A549 (cell line): ENCODE measurements around the gene ELOVL4. TPM values are rescaled to one million over a fixed set of nuclear protein-coding genes. Genes with fewer than 3 reads are reported as not detected.

Experiments used
- ATAC-seq, 2 experiments: fragments of 200-7000 bp in 1 of 2; fragments of >200 bp in 1 of 2; cut with Nextera tagmentation in 1 of 2; cut with Tn5 transposase in 1 of 2; 3 replicates each; pipeline versions ENCODE4 v1.8.0 to v1.9.1; 2018 to 2020; ENCODE audit warnings: mild to moderate bottlenecking in 1 of 2, moderate library complexity in 1 of 2
- CTCF ChIA-PET: fragments of 300-600 bp; sonication (Branson Sonifier 250); formaldehyde crosslinking; extraction: SDS; loops from one replicate; lab custom pipeline; 2021; ENCODE audit warnings: antibody characterized with exemption, inconsistent platforms; lab: Yijun Ruan, JAX
- POLR2A ChIA-PET: fragments of 350-600 bp; formaldehyde crosslinking; extraction: SDS; loops from one replicate; lab custom pipeline; 2021; ENCODE audit warnings: antibody characterized with exemption, inconsistent platforms; lab: Yijun Ruan, JAX
- DNase-seq, 2 experiments: peaks; one replicate each; pipeline versions ENCODE4 v3.0.0 to v3.0.0-alpha.2; 2011 to 2016; ENCODE audit warnings: low read depth in 1 of 2, low spot score in 1 of 2
- FAIRE-seq: peaks from 2 replicates; lab custom pipeline; 2011; peaks lifted over from hg19 to GRCh38; lab: Jason Lieb, UNC
- H3K27ac ChIP-seq, 2 experiments: fragments of >200 bp; sonication (Bioruptor Twin); formaldehyde crosslinking; 3 replicates each; pipeline ENCODE4 v1.5.1; 2016 to 2017
- H3K4me1 ChIP-seq: fragments of >200 bp; sonication (Bioruptor Twin); formaldehyde crosslinking; 3 replicates; pipeline ENCODE4 v1.6.1; 2016
- H3K4me2 ChIP-seq: fragments of >200 bp; sonication (Bioruptor Twin); formaldehyde crosslinking; 3 replicates; pipeline ENCODE4 v1.6.1; 2016
- H3K4me3 ChIP-seq: fragments of >200 bp; sonication (Bioruptor Twin); formaldehyde crosslinking; 3 replicates; pipeline ENCODE4 v1.5.1; 2016
- H3K9me3 ChIP-seq: fragments of >200 bp; sonication (Bioruptor Twin); formaldehyde crosslinking; 3 replicates; pipeline ENCODE4 v1.6.1; 2016
- CEBPB ChIP-seq, 2 experiments: fragments of >200 bp in 1 of 2; sonication (Bioruptor Twin) in 1 of 2; formaldehyde crosslinking in 1 of 2; IDR thresholded peaks; 2 replicates each; pipeline ENCODE4 v1.6.1; 2012 to 2016
- CHD2 ChIP-seq: fragments of 150-350 bp; IDR thresholded peaks from 2 replicates; pipeline ENCODE4 v1.6.1; 2014; ENCODE audit warnings: low read length; ENCODE audit not compliant: partially characterized antibody
- CHD4 ChIP-seq: fragments of 200-600 bp; sonication (generic); IDR thresholded peaks from 2 replicates; pipeline ENCODE4 v1.6.1; 2016; ENCODE audit warnings: antibody characterized with exemption, mild to moderate bottlenecking, borderline replicate concordance
- CTCF ChIP-seq: fragments of >200 bp; sonication (Bioruptor Twin); formaldehyde crosslinking; IDR thresholded peaks from 3 replicates; pipeline ENCODE4 v1.5.1; 2016
- FOSL2 ChIP-seq, 2 experiments: fragments of 450-650 bp in 1 of 2; fragments of >200 bp in 1 of 2; sonication (Bioruptor Twin) in 1 of 2; formaldehyde crosslinking; IDR thresholded peaks; 2 replicates each; pipeline versions ENCODE4 v1.5.0 to v1.6.1; 2016 to 2020; ENCODE audit warnings: mild to moderate bottlenecking in 1 of 2, moderate library complexity in 1 of 2
- FOXS1 ChIP-seq: fragments of 250-450 bp; sonication (Bioruptor Pico); IDR thresholded peaks from 2 replicates; pipeline ENCODE4 v1.5.0; 2020; ENCODE audit warnings: mild to moderate bottlenecking, moderate library complexity
- HEYL ChIP-seq: fragments of 250-450 bp; sonication (Bioruptor Pico); IDR thresholded peaks from 2 replicates; pipeline ENCODE4 v1.8.0; 2021; ENCODE audit warnings: mild to moderate bottlenecking, moderate library complexity
- JUN ChIP-seq, 2 experiments: fragments of >200 bp; sonication (Bioruptor Twin); formaldehyde crosslinking; IDR thresholded peaks; 2 replicates in 1 of 2; 3 replicates in 1 of 2; pipeline ENCODE4 v1.6.1; 2016 to 2017
- KDM5A ChIP-seq: fragments of 200-600 bp; sonication (generic); IDR thresholded peaks from 2 replicates; pipeline ENCODE4 v1.6.1; 2016; ENCODE audit warnings: antibody characterized with exemption, mild to moderate bottlenecking
- MAFK ChIP-seq: fragments of 450-650 bp; IDR thresholded peaks from 2 replicates; pipeline ENCODE4 v1.6.1; 2014; ENCODE audit not compliant: partially characterized antibody
- MAX ChIP-seq: IDR thresholded peaks from 2 replicates; pipeline ENCODE4 v1.6.1; 2012
- MAZ ChIP-seq: fragments of 150-350 bp; IDR thresholded peaks from 2 replicates; pipeline ENCODE4 v1.6.1; 2014; ENCODE audit warnings: antibody characterized with exemption, low read depth, low read length, borderline replicate concordance
- MYC ChIP-seq: IDR thresholded peaks from 2 replicates; pipeline ENCODE4 v1.6.1; 2012; ENCODE audit warnings: mild to moderate bottlenecking, inconsistent platforms, low read length, improper control_type of control experiment, borderline replicate concordance
- NFE2L2 ChIP-seq: fragments of 150-350 bp; conservative IDR thresholded peaks from 2 replicates; pipeline ENCODE4 v1.6.1; 2014; ENCODE audit warnings: low read length
- RARB ChIP-seq: fragments of 250-450 bp; sonication (Bioruptor Pico); IDR thresholded peaks from 2 replicates; pipeline ENCODE4 v1.8.0; 2021; ENCODE audit warnings: mild to moderate bottlenecking, moderate library complexity
- RCOR1 ChIP-seq: fragments of 150-350 bp; IDR thresholded peaks from 2 replicates; pipeline ENCODE4 v1.6.1; 2014; ENCODE audit warnings: antibody characterized with exemption, low read length, low read depth
- REST ChIP-seq: fragments of 200-600 bp; sonication (generic); IDR thresholded peaks from 2 replicates; pipeline ENCODE4 v1.6.1; 2016; ENCODE audit warnings: antibody characterized with exemption, mild to moderate bottlenecking, moderate library complexity
- RFX5 ChIP-seq: fragments of 450-650 bp; IDR thresholded peaks from 2 replicates; pipeline ENCODE4 v1.7.1; 2014; ENCODE audit warnings: antibody characterized with exemption, mild to moderate bottlenecking, moderate library complexity
- RNF2 ChIP-seq: fragments of 200-600 bp; sonication (generic); IDR thresholded peaks from 2 replicates; pipeline ENCODE4 v1.6.1; 2016; ENCODE audit warnings: low read depth, mild to moderate bottlenecking, antibody characterized with exemption, moderate library complexity, borderline replicate concordance
- TFCP2L1 ChIP-seq: fragments of 250-450 bp; sonication (Bioruptor Pico); IDR thresholded peaks from 2 replicates; pipeline ENCODE4 v1.5.0; 2021; ENCODE audit warnings: mild to moderate bottlenecking
- WGBS: methylation state at CpG from one replicate; pipeline ENCODE4 v1.1.6; 2017; ENCODE audit errors: missing lambda C conversion rate; 5-methylcytosine and 5-hydroxymethylcytosine counted together
- polyA plus RNA-seq, 4 experiments: library from polyadenylated mRNA; depleted of rRNA in 3 of 4; stranded (reverse); fragments of >200 nt; fragmentation: RNase III in 1 of 4; extraction: RNeasy Plus Mini Kit Qiagen cat#74134 plus additional on column Dnase treatment in 1 of 4; gene quantifications; 2 replicates in 3 of 4; 3 replicates in 1 of 4; pipeline ENCODE4 v1.2.3, GENCODE V29; 2011 to 2017
- TF ChIP-seq, protein P1 (sequence below): fragments of >200 bp; sonication (Bioruptor Twin); formaldehyde crosslinking; IDR thresholded peaks from 3 replicates; pipeline ENCODE4 v1.6.1; 2016
- TF ChIP-seq, protein P2 (sequence below): fragments of 250-450 bp; sonication (Bioruptor Pico); IDR thresholded peaks from 2 replicates; pipeline ENCODE4 v1.5.0; 2020; ENCODE audit warnings: low read depth, mild to moderate bottlenecking, moderate library complexity

Gene ELOVL4
- polyA plus RNA-seq, 2 of the 4 experiments (the other 2 are of a cell fraction): 0.70 to 1.1 TPM

- DNase-seq (no peak), FAIRE-seq (no peak), ATAC-seq (no peak)
- no peak for TF ChIP-seq RARB (CRISPR knock-in tag)
- TF ChIP-seq MYC: no peak
- TF ChIP-seq CHD4: no peak
- TF ChIP-seq RFX5: no peak
- TF ChIP-seq, protein P1, sequence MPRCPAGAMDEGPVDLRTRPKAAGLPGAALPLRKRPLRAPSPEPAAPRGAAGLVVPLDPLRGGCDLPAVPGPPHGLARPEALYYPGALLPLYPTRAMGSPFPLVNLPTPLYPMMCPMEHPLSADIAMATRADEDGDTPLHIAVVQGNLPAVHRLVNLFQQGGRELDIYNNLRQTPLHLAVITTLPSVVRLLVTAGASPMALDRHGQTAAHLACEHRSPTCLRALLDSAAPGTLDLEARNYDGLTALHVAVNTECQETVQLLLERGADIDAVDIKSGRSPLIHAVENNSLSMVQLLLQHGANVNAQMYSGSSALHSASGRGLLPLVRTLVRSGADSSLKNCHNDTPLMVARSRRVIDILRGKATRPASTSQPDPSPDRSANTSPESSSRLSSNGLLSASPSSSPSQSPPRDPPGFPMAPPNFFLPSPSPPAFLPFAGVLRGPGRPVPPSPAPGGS: no peak
- TF ChIP-seq MAZ: no peak
- TF ChIP-seq FOXS1 (CRISPR knock-in tag): no peak
- no peak for TF ChIP-seq HEYL (CRISPR knock-in tag)
- no peak for TF ChIP-seq MAFK
- no peak for TF ChIP-seq NFE2L2
- TF ChIP-seq RNF2: no peak
- no peak for TF ChIP-seq RCOR1
- TF ChIP-seq KDM5A: no peak
- TF ChIP-seq, protein P2, sequence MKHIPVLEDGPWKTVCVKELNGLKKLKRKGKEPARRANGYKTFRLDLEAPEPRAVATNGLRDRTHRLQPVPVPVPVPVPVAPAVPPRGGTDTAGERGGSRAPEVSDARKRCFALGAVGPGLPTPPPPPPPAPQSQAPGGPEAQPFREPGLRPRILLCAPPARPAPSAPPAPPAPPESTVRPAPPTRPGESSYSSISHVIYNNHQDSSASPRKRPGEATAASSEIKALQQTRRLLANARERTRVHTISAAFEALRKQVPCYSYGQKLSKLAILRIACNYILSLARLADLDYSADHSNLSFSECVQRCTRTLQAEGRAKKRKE (CRISPR knock-in tag): no peak
- TF ChIP-seq CHD2: no peak
- TF ChIP-seq TFCP2L1: no peak
- H3K4me1 ChIP-seq: no peaks in the 10 kb centered on the region
- H3K9me3 ChIP-seq: no peaks in the 10 kb centered on the region
- no peak overlapping the region for H3K4me2 ChIP-seq
- WGBS: 5% methylated on average over 1 of the region's 1 CpG
- CTCF ChIA-PET: no interaction called here
- H3K4me3 ChIP-seq: no peak overlapping the region
- POLR2A ChIA-PET: no interaction called here
- H3K27ac ChIP-seq: no peak overlapping the region
Observed at GRCh38 chr6:79911992-79912391, 35.4 kb downstream of the ELOVL4 start.

DNA sequence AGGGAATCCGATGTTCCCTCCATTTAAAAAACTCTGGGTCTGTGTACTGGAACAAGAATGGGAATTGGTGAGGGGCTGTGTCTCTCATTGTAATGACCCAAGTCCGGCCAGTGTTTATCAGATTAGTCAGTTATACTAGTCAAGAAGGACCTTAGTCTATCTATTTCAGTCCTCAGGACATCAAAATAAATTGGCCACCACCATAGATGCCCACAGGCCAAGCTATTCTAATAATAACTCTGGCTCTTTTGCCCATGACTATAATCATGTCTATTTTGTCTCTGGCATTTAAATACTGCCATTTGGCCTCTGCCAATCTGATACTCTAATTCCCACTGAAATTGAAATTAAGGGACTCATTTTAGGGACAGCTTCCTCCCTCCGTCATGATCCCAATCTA is 37.8 kb downstream of the ELOVL4 start:
- ChIA-PET CTCF (interaction anchor here (0.8 kb wide), 1 partner anchor 9 kb away, joined by 3 read pairs; no protein-coding TSS in a partner anchor), POLR2A (no interaction called here)
- WGBS: 34% methylated on average over 3 of the region's 3 CpGs

More for the DNA sequence above, 37.8 kb downstream of the ELOVL4 start:
- DNase-seq: no peak
- H3K9me3 ChIP-seq: no peaks in the 10 kb centered on the region
- no peak for ATAC-seq
- TF ChIP-seq CTCF: no peak
- TF ChIP-seq CHD4: no peak
- TF ChIP-seq, protein P2 (CRISPR knock-in tag): no peak
- TF ChIP-seq MYC: no peak
- no peak for TF ChIP-seq RCOR1
- TF ChIP-seq FOSL2 (IDR thresholded peaks at IDR 0.05): no peak
- no peak for TF ChIP-seq FOSL2 (CRISPR knock-in tag; IDR thresholded peaks at IDR 0.05)
- no peak for TF ChIP-seq MAFK
- no peak for TF ChIP-seq REST
- TF ChIP-seq CEBPB (IDR thresholded peaks at IDR 0.05): no peak
- TF ChIP-seq MAX: no peak
- TF ChIP-seq JUN (IDR thresholded peaks at IDR 0.05): no peak
- TF ChIP-seq, all 56 proteins: peak for 0
- Histone ChIP-seq H3K4me3 (no peak overlapping the region), H3K4me2 (no peak overlapping the region), H3K27ac (no peak overlapping the region), H3K4me1 (no peaks in the 10 kb centered on the region)
- FAIRE-seq: no peak
